K562 (cell line): ENCODE results near the gene NMNAT2. TPM values are rescaled to one million over a fixed set of nuclear protein-coding genes. Genes with fewer than 3 reads are reported as not detected.

Source experiments
- ATAC-seq: fragments of 200-7000 bp; cut with Tn5 transposase; 3 replicates; pipeline ENCODE4 v1.9.1; 2020; ENCODE audit warnings: moderate library complexity
- BruUV-seq: library from RNA; stranded (reverse); fragments of 400-500 nt; replicated peaks from 2 replicates; lab custom pipeline; 2021; lab: Mats Ljungman, UMichigan
- CTCF ChIA-PET: fragments of 300-600 bp; formaldehyde crosslinking; extraction: SDS; loops from one replicate; lab custom pipeline; 2021; ENCODE audit warnings: low intra/inter-chr PET ratio; lab: Yijun Ruan, JAX
- POLR2A ChIA-PET: fragments of 300-600, 350-650 bp; sonication (Branson Sonifier 250); formaldehyde crosslinking; extraction: SDS; loops from one replicate; lab custom pipeline; 2021; ENCODE audit warnings: antibody characterized with exemption, inconsistent platforms; lab: Yijun Ruan, JAX
- DNase-seq, 4 experiments: peaks; one replicate each; pipeline versions ENCODE4 v3.0.0 to v3.0.0-alpha.2; 2011 to 2018; ENCODE audit warnings: low spot score in 3 of 4, mixed read lengths in 3 of 4; ENCODE audit errors: extremely low read depth in 1 of 4
- FAIRE-seq: peaks from 2 replicates; lab custom pipeline; 2011; peaks lifted over from hg19 to GRCh38; lab: Jason Lieb, UNC
- H2AFZ ChIP-seq: 2 replicates; pipeline ENCODE4 v1.6.0; 2011; ENCODE audit warnings: low read depth, low read length, control low read depth, inconsistent platforms
- H3K27ac ChIP-seq: fragments of 200-600 bp; 3 replicates; pipeline ENCODE4 v1.8.0; 2011; ENCODE audit warnings: low read depth, mild to moderate bottlenecking, control low read depth, inconsistent platforms, low read length, moderate library complexity, mixed read lengths; ENCODE audit errors: extremely low read depth
- H3K27me3 ChIP-seq, 2 experiments: fragments of 300-600 bp in 1 of 2; 2 replicates in 1 of 2; 3 replicates in 1 of 2; pipeline versions ENCODE4 v1.6.0 to v1.8.0; 2011; ENCODE audit warnings: inconsistent platforms in 2 of 2, low read length in 2 of 2, mild to moderate bottlenecking in 1 of 2, mixed read lengths in 1 of 2, moderate library complexity in 1 of 2; ENCODE audit not compliant: control insufficient read depth in 2 of 2, insufficient read depth in 2 of 2
- H3K36me3 ChIP-seq: fragments of 300-600 bp; 3 replicates; pipeline ENCODE4 v1.8.0; 2011; ENCODE audit warnings: mild to moderate bottlenecking, low read length, inconsistent platforms; ENCODE audit not compliant: control insufficient read depth, insufficient read depth
- H3K4me1 ChIP-seq, 2 experiments: fragments of 200-600 bp in 1 of 2; replicated peaks in 1 of 2; 2 replicates in 1 of 2; 3 replicates in 1 of 2; pipeline versions ENCODE4 v1.5.1 to v1.8.0; 2011; ENCODE audit warnings: inconsistent platforms in 2 of 2, low read length in 2 of 2, mild to moderate bottlenecking in 1 of 2, mixed read lengths in 1 of 2, moderate library complexity in 1 of 2; ENCODE audit not compliant: control insufficient read depth in 2 of 2, insufficient read depth in 2 of 2
- H3K4me2 ChIP-seq: 2 replicates; pipeline ENCODE4 v1.6.1; 2011; ENCODE audit warnings: low read length, control low read depth, inconsistent platforms, mixed read lengths; ENCODE audit not compliant: insufficient read depth
- H3K4me3 ChIP-seq: fragments of 200-600 bp; sonication (generic), shearing (Covaris generic); 2 replicates; pipeline ENCODE4 v1.5.1; 2016; ENCODE audit warnings: control low read depth, inconsistent platforms
- H3K79me2 ChIP-seq: fragments of 200-600 bp; 3 replicates; pipeline ENCODE4 v1.8.0; 2011; ENCODE audit warnings: low read length, inconsistent platforms; ENCODE audit not compliant: control insufficient read depth, insufficient read depth
- H3K9ac ChIP-seq, 2 experiments: 2 replicates each; pipeline versions ENCODE4 v1.6.0 to v1.6.1; 2011; ENCODE audit warnings: low read depth in 2 of 2, low read length in 2 of 2, control low read depth in 1 of 2, inconsistent platforms in 1 of 2, mild to moderate bottlenecking in 1 of 2, mixed read lengths in 1 of 2; ENCODE audit not compliant: insufficient read depth in 1 of 2
- H3K9me1 ChIP-seq: one replicate; pipeline ENCODE4 v1.6.0; 2011; ENCODE audit warnings: inconsistent platforms, mild to moderate bottlenecking, low read length, moderate library complexity; ENCODE audit not compliant: control insufficient read depth, insufficient read depth
- H3K9me3 ChIP-seq: replicated peaks from 2 replicates; pipeline ENCODE4 v1.5.1; 2011; ENCODE audit warnings: low read depth, low read length, inconsistent platforms; ENCODE audit not compliant: control insufficient read depth, insufficient read depth
- H4K20me1 ChIP-seq: replicated peaks from 2 replicates; pipeline ENCODE4 v1.6.1; 2011; ENCODE audit warnings: low read length, inconsistent platforms, mixed read lengths; ENCODE audit not compliant: control insufficient read depth, insufficient read depth
- BHLHE40 ChIP-seq: IDR thresholded peaks from 2 replicates; pipeline ENCODE4 v1.6.1; 2011; ENCODE audit warnings: low read length, improper control_type of control experiment
- CGGBP1 ChIP-seq: fragments of 250-450 bp; sonication (Bioruptor Pico); IDR thresholded peaks from 2 replicates; pipeline ENCODE4 v1.9.0; 2021; ENCODE audit warnings: mild to moderate bottlenecking
- MEIS2 ChIP-seq: fragments of 450-650 bp; IDR thresholded peaks from 2 replicates; pipeline ENCODE4 v1.6.1; 2014; ENCODE audit warnings: mild to moderate bottlenecking; ENCODE audit not compliant: partially characterized antibody
- NFYB ChIP-seq: IDR thresholded peaks from 2 replicates; pipeline ENCODE4 v1.6.1; 2011; ENCODE audit warnings: mild to moderate bottlenecking, moderate library complexity; ENCODE audit not compliant: insufficient read length; ENCODE audit errors: extremely low read depth
- PML ChIP-seq: IDR thresholded peaks from 2 replicates; pipeline ENCODE4 v1.6.1; 2012; ENCODE audit warnings: low read length, inconsistent platforms
- RUNX1 ChIP-seq: sonication (generic); IDR thresholded peaks from 2 replicates; pipeline ENCODE4 v1.6.1; 2016; ENCODE audit warnings: antibody characterized with exemption, low read depth
- SIN3B ChIP-seq: fragments of 450-650 bp; IDR thresholded peaks from 2 replicates; pipeline ENCODE4 v1.6.1; 2017; ENCODE audit warnings: low read depth, mild to moderate bottlenecking, moderate library complexity
- TCF7L2 ChIP-seq: fragments of 150-350 bp; IDR thresholded peaks from 2 replicates; pipeline ENCODE4 v1.6.1; 2016; ENCODE audit warnings: low read depth, mild to moderate bottlenecking, low read length, moderate library complexity
- TFAM ChIP-seq: fragments of 250-450 bp; sonication (Bioruptor Pico); conservative IDR thresholded peaks from 2 replicates; pipeline ENCODE4 v1.5.0; 2021; ENCODE audit warnings: mild to moderate bottlenecking, moderate library complexity
- TFE3 ChIP-seq: fragments of 450-650 bp; formaldehyde crosslinking; IDR thresholded peaks from 2 replicates; pipeline ENCODE4 v1.4.0; 2020; ENCODE audit warnings: mild to moderate bottlenecking, mixed read lengths
- XRCC3 ChIP-seq: fragments of 450-650 bp; IDR thresholded peaks from 2 replicates; pipeline ENCODE4 v1.6.1; 2017; ENCODE audit warnings: mild to moderate bottlenecking, moderate library complexity
- ZNF12 ChIP-seq: sonication (generic); formaldehyde crosslinking; IDR thresholded peaks from 2 replicates; pipeline ENCODE4 v1.4.0; 2020; ENCODE audit warnings: mild to moderate bottlenecking, missing genetic modification reagents
- ZNF224 ChIP-seq: sonication (generic); formaldehyde crosslinking; IDR thresholded peaks from 2 replicates; pipeline ENCODE4 v1.8.0; 2022; ENCODE audit warnings: mild to moderate bottlenecking, missing genetic modification reagents
- ZNF707 ChIP-seq: fragments of 250-450 bp; sonication (Bioruptor Pico); conservative IDR thresholded peaks from 2 replicates; pipeline ENCODE4 v1.8.0; 2022; ENCODE audit warnings: inconsistent platforms, mild to moderate bottlenecking, moderate library complexity
- ZNF766 ChIP-seq: fragments of 200-800 bp; sonication (Bioruptor generic); conservative IDR thresholded peaks from 2 replicates; pipeline ENCODE4 v1.6.1; 2016; ENCODE audit warnings: missing genetic modification characterization, missing compliant biosample characterization
- ZNF79 ChIP-seq: fragments of 250-450 bp; sonication (Bioruptor Pico); IDR thresholded peaks from 2 replicates; pipeline ENCODE4 v1.4.0; 2020; ENCODE audit warnings: low read depth, mild to moderate bottlenecking, moderate library complexity
- WGBS: fragments of 100-300 bp; shearing (Covaris generic); methylation state at CpG from one replicate; pipeline ENCODE4 v1.1.6; 2016; ENCODE audit warnings: low coverage, mixed read lengths; ENCODE audit not compliant: insufficient coverage; ENCODE audit errors: missing lambda C conversion rate; 5-methylcytosine and 5-hydroxymethylcytosine counted together
- in situ Hi-C: fragments of 300-500 bp; cut with MboI; formaldehyde crosslinking; loops from 4 replicates; pipeline ENCODE4 v1.15.0; 2018; ENCODE audit warnings: inconsistent platforms, mixed read lengths
- intact Hi-C: fragments of 100-400 bp; cut with micrococcal nuclease; formaldehyde crosslinking; loops from 2 replicates; pipeline ENCODE4 v1.14.2; 2022
- polyA plus RNA-seq, 8 experiments: library from polyadenylated mRNA; depleted of rRNA in 4 of 8; stranded (reverse) in 5 of 8; unstranded in 3 of 8; fragments of >200 nt; fragmentation: Nextera tagmentation in 2 of 8; fragmentation: Illumina TruSeq in 1 of 8; extraction: Ambion mirVana in 2 of 8; extraction: Trizol in 1 of 8; gene quantifications; 2 replicates each; pipeline versions ENCODE4 v1.2.1 to v1.2.3, GENCODE V29; 2011 to 2014; ENCODE audit warnings: inconsistent platforms in 1 of 8, missing spikeins in 1 of 8
- total RNA-seq, 7 experiments: library from RNA; depleted of rRNA in 6 of 7; stranded (reverse); fragments of >200 nt in 6 of 7; fragmentation: Illumina TruSeq in 2 of 7; extraction: Trizol in 2 of 7; gene quantifications; 2 replicates each; pipeline versions ENCODE4 v1.2.1 to v1.2.3, GENCODE V29; 2011 to 2021; ENCODE audit warnings: low replicate concordance in 1 of 7
- TF ChIP-seq, protein P1 (sequence below): fragments of 250-450 bp; sonication (Bioruptor Pico); IDR thresholded peaks from 2 replicates; pipeline ENCODE4 v1.5.0; 2021
- TF ChIP-seq, protein P2 (sequence below): fragments of 250-450 bp; sonication (Bioruptor Pico); IDR thresholded peaks from 2 replicates; pipeline ENCODE4 v1.8.0; 2022; ENCODE audit warnings: inconsistent platforms, mild to moderate bottlenecking, moderate library complexity, borderline replicate concordance

Gene NMNAT2
- total and polyA plus RNA-seq, 9 of the 15 experiments (the other 6 are each of a cell fraction or from before 2014, with no cell fraction given), result not detected

DNA sequence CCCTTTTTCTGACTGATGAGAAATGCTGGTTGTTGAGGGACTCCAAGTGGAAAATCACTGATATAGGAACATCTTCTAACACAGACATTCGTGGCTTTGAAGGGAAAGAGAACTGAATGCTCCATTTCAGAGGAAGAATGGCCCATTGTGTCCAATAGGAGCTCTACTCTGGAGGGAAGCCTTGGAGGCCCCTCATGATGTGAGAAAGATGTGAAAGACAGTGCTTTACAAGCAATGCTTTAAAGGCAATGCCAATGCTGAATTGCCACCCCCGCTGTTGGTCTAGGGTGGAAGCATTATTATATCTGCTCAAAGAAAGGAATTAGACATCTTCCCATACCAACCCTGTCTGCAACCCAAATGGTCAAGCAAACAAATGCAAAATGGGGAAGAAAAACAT is 13.7 kb downstream of the NMNAT2 start:
- FAIRE-seq, result no peak
- no peak for ATAC-seq
- Histone ChIP-seq H3K27ac (no peak overlapping the region), H3K4me1 (no peaks in the 10 kb centered on the region), H3K79me2 (no peaks in the 10 kb centered on the region), H3K9ac (no peak overlapping the region), H3K4me3 (no peak overlapping the region), H3K36me3 (no peaks in the 10 kb centered on the region), H3K9me1 (no peaks in the 10 kb centered on the region), H3K4me2 (no peak overlapping the region), H3K9me3 (no peaks in the 10 kb centered on the region), H2AFZ (no peak overlapping the region), H4K20me1 (no peaks in the 10 kb centered on the region), H3K27me3 (no peaks in the 10 kb centered on the region)
- CTCF ChIA-PET, result no interaction called here
- in situ Hi-C loops (no loop called here), intact Hi-C loops (no loop called here)
- no peak for DNase-seq
- TF ChIP-seq ZNF12 (CRISPR knock-in tag), result no peak
- TF ChIP-seq CGGBP1 (CRISPR knock-in tag), result no peak
- TF ChIP-seq TCF7L2, result no peak
- no peak for TF ChIP-seq ZNF79 (CRISPR knock-in tag)
- TF ChIP-seq ZNF224 (CRISPR knock-in tag), result no peak
- TF ChIP-seq RUNX1, result no peak
- TF ChIP-seq TFAM (CRISPR knock-in tag), result no peak
- TF ChIP-seq ZNF766 (CRISPR knock-in tag), result no peak
- TF ChIP-seq, protein P1, sequence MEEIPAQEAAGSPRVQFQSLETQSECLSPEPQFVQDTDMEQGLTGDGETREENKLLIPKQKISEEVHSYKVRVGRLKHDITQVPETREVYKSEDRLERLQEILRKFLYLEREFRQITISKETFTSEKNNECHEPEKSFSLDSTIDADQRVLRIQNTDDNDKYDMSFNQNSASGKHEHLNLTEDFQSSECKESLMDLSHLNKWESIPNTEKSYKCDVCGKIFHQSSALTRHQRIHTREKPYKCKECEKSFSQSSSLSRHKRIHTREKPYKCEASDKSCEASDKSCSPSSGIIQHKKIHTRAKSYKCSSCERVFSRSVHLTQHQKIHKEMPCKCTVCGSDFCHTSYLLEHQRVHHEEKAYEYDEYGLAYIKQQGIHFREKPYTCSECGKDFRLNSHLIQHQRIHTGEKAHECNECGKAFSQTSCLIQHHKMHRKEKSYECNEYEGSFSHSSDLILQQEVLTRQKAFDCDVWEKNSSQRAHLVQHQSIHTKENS (CRISPR knock-in tag), result no peak
- TF ChIP-seq TFE3 (CRISPR knock-in tag), result no peak
- TF ChIP-seq XRCC3, result no peak
- TF ChIP-seq, protein P2, sequence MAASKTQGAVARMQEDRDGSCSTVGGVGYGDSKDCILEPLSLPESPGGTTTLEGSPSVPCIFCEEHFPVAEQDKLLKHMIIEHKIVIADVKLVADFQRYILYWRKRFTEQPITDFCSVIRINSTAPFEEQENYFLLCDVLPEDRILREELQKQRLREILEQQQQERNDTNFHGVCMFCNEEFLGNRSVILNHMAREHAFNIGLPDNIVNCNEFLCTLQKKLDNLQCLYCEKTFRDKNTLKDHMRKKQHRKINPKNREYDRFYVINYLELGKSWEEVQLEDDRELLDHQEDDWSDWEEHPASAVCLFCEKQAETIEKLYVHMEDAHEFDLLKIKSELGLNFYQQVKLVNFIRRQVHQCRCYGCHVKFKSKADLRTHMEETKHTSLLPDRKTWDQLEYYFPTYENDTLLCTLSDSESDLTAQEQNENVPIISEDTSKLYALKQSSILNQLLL, result no peak
- no peak for TF ChIP-seq PML
- TF ChIP-seq ZNF707 (CRISPR knock-in tag), result no peak
- no peak for TF ChIP-seq NFYB
- TF ChIP-seq SIN3B, result no peak
- TF ChIP-seq BHLHE40, result no peak
- TF ChIP-seq MEIS2, result no peak
- POLR2A ChIA-PET, result no interaction called here
- no TSS peak for BruUV-seq
- 5% methylated on average over 2 of the region's 2 CpGs for WGBS
